GM19468 (cell line): ENCODE data around the gene CEACAM18.
"Not testable (repeated sequence)": the region's sequence is repeated elsewhere in the genome, so short reads cannot be mapped to it uniquely, and the experiment has no call there.

Experiments
- ATAC-seq: cut with Tn5 transposase; IDR thresholded peaks from one replicate; pipeline ENCODE4 v1.9.1; 2021; ENCODE audit warnings: mild to moderate bottlenecking, moderate library complexity, moderate number of reproducible peaks; ENCODE audit not compliant: unreplicated experiment; ENCODE audit errors: extremely low read depth

CEACAM18 gene

GRCh38 chr19:51488491-51488890 is 10.2 kb downstream of the CEACAM18 start:
- ATAC-seq = no peak

GRCh38 chr19:51489113-51489512 is 10.8 kb downstream of the CEACAM18 start:
- ATAC-seq = no peak

GRCh38 chr19:51490676-51491075 is 12.3 kb downstream of the CEACAM18 start:
- ATAC-seq = no peak

DNA sequence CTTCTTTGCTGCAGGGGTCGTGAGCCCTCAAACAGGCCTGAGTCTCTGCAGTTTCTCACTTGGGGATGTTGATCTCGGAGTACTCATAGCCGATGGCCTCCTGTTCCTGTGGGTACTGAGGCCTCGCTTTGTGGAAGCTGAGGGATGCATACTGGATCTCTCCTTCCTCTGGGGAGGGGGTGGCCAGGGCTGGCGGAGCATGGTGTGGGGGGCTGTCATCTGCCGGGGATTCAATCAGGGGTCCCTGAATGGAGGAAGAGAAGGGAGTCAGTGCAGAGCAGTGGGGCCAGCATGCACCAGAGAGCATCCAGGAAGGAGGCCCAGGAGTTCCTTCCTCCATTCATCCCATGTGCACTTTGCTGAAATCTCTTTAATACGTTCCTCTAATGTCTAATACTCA is 13.2 kb downstream of the CEACAM18 start:
- ATAC-seq = no peak

DNA sequence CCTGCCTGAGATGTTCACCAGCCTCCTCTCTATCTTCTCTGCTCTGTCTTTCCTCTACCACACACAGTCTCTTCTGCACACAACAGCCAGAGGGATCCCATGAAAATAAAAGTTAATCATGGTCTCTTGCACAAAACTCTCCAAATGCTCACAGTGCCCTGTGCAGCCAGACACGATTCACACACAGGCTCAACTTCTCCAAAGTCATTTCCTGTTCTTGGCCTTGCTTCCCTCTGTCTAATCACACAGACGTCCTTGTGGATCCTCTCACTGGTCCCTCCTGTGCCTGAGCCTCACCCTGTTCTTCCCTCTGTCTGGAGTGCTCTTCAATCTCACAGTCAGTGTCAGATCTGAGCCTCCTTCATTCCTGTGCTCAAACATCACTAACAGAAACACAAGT is 15.4 kb downstream of the CEACAM18 start:
- no peak for ATAC-seq

DNA sequence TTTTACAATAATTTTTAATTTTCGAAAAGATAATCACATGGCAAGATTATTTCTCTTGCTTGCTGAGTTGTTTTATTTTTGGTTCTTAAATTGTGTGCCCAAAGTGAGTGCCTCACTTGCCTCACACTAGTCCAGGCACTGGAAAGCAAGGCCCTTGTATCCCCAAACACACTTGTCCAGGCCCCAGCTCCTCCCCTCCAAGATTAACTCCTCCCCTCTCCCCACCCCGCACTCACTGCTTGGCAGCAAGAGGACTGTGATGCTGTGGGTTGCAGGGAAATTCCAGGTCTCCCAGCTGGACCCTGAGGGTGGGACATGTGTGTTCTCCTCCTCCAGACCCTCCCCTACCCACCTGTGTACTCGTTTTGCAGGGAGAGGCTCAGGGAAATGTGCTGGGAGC is 19.3 kb downstream of the CEACAM18 start:
- no peak for ATAC-seq

GRCh38 chr19:51500931-51501330 is 22.6 kb downstream of the CEACAM18 start:
- ATAC-seq = not testable (repeated sequence)

- ATAC-seq = no peak
These were observed 23.4 kb downstream of the CEACAM18 start, which contains the start of gene SIGLEC12 for GRCh38 chr19:51501594-51502263. SIGLEC12 (minus strand) TSS chr19:51501800; CDS start chr19:51501733, 67 bp downstream.

DNA sequence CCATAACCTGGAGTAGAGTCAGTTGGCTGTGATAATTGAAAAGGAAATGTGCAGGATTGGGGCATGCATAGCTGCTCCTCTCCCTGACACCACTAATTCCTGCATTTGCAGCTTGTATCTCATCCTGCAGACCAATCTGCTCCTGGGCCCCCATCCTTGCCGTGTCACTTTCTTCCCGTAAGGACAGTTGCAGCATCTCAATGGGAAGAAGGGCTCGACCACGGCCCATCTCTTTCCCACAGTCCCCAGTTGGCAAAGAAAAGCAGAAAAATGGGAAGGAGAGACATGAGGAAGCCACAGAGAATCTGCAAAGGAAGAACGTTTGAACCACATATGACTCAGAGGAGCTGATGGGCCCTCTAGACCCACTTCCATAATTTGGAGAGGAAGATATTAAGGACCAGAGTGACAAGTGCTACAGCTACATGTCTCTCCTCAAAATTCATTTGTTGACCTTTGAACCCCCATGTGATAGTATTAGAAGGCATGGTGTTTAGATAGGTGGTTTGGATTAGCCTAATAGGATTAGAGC is 25.0 kb downstream of the CEACAM18 start:
- ATAC-seq = no peak

DNA sequence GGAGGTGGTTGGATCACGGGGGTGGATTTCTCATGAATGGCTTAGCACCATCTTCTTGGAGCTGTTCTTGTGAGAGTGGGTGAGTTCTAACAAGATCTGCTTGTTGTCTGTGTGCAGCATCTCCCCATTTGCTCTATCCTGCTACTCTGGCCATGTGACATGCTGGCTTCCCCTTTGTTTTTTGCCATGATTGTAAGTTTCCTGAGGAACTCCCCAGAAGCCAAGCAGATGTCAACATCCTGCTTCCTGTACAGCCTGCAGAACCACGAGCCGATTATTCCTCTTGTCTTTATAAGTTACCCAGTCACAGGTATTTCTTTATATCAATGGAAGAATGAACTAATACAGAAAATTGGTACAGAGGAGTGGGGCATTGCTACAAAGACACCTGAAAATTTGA is 25.6 kb downstream of the CEACAM18 start:
- ATAC-seq = no peak

GRCh38 chr19:51505904-51506303 is 27.6 kb downstream of the CEACAM18 start:
- ATAC-seq = no peak

DNA sequence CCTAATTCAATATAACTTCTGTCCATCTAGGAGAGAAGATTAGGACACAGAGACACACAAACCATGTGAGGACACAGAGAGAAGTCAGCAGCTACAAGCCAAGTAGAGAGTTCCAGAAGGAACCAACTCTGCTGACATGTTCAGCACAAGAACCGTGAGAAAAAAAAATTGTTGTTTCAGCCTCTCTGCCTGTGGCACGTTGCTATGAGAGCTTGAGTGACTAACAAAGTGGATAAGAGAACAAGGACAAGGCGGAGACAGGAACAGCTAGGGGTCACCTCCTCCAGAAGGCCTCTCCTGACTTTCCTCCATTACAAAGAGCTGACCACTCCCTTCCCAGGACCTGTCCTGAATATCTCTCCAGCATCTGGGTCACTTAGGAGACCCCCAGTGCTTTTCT is 28.9 kb downstream of the CEACAM18 start:
- no peak for ATAC-seq

- no peak for ATAC-seq
These were observed 29.3 kb downstream of the CEACAM18 start for GRCh38 chr19:51507640-51508058.

DNA sequence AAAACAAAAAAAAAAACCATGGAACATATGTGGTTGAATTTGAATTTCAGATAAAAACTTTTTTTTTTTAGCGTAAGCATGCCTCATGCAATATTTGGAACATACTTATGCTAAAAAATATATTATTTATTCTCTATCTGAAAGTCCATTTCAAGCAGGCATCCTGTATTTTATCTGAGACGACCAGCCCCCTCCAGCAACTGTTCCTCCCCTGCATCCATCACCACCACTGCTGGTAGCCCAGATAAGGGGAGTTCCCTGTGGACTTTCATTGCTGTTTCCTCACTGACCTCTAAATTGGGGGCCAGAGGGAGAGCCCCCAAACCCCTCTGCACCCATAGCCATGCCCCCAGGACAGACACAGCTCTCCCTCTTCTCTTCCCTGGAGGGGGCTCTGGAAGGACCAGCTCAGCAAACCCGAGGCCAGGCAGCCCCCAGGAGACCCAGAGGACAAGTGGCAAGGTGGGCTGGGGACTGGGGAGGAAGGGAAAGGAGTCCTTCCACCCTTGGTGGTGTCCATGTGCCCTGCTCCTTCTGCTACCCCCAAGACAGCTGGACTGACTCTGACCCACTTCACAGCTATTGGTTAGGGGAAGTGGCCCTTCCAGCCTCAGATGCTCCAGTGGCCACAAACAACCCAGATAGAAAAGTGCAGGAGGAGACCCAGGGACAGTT is 29.9 kb downstream of the CEACAM18 start:
- ATAC-seq = no peak

DNA sequence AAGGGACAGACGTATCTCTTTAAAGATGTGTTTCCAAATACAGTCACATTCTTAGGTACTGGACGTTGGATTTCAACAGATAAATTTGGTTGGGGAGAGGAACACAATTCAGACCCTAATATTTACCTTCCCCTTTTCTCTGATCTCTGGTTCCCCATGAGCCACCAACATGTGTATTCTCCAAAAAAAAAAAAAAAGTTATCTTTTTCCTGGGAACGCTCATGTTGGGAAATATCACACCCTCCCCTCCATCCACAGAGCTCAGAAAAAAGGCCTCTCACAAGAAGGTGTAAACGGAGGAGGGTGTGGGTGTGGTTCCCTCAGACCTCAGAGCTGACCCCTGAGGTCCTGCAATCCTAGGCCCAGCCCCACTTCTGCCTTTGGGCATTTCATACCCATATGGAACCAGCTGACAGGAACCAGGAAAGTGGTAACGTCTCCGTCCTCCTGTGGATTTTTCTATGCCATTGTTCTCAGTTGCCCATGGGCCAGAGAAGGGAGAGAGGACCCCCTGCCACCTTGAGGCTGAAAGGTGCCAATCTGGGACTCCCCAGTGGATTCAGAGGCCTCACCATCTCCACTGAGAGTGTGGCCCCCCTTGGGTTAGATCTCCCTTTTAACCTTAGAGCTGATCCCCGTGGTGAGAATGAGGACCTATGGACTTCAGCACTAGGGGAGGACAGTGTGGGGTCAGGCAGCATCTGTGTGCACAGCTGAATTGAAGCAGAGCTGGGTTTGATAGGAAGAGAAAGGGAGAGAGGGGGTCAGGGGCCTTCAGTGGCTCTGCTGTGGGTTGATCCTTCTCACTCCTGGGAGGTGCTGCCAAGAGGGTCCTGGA is 31.7 kb downstream of the CEACAM18 start:
- no peak for ATAC-seq

DNA sequence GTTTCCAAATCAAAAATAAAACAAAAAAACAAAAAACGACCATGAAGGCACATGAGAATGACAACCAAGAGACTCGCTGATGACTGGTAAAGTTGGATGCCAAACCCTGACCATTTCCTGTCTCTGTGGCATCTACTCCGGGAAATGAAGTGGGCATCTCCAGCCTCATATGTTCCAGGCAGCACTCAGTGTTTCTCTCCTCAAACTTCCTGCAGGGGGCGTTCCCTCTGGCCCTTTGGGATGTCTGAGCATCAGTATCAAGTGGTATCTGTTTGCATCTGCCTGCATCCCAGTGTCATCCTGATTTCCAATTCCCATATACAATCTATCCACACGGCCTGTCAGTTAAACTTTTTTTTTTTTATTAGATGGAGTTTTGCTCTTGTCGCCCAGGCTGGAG is 33.0 kb downstream of the CEACAM18 start:
- no peak for ATAC-seq

- no peak for ATAC-seq
These were observed 35.6 kb downstream of the CEACAM18 start for GRCh38 chr19:51513968-51514367.

DNA sequence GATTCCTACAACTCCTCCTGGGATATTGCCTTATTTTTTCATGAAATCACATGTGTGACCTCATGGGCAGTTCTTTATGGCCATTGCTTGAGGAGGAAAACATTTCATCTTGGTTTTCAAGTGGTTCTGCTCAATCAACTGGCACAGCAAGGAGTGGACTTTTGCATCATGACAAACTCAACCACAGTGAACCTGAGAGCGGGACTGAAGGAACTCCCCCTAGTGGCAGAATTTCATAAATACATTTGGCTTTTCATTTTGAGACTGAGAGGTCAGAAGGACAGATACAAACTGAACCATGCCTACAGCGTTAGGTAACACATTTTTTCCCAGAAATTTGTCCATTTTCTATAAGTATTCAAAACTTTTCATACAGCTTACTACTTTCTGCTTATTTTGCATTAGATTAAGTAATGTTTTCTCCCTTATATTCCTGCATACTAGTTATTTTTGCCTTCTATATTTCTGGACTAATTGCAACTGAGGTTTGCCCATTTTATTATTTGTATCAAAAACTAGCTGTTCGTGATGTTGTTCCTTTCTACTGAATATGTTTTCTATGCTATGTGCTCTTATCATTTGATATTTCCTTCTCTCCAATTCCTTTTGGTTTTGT is 36.6 kb downstream of the CEACAM18 start:
- ATAC-seq = no peak

DNA sequence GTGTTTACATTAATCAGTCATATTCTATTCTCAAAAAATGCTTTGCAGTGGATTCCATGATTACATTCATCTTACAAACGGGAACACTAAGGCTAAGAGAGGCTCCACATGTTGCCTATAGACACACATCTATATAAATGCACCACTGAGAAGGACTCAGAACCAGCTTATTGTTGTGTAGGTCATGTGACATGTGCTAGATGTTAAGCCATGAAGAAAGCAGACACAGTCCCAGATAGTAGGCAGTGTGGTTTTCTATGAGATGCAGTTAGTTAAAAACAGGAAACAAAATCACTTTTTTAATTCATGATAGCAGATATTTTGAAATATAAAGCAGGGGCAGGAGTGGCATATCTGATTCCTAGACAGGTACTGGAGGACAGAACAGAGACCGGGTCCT is 42.4 kb downstream of the CEACAM18 start:
- ATAC-seq = no peak

DNA sequence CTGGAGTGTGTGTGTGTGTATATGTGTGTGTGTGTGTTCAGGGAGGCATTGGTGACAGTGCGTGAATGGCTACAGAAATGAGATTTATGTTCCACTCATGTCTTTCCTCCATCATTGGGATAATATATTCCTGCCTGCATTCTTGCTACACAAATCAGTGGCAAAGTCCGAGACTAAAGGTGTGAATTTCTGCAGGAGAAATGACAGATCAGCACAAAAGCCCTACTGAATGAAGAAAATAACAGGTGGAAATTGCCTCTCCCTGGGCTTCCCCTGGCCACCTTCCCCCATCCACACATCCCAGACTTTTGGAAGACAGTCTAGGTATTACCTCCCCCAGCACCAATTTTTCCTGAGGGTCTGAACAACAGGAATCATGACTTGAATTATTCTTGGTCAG is 43.0 kb downstream of the CEACAM18 start:
- no peak for ATAC-seq
